Uterus (tissue), 2 donors: ENCODE results near the gene RSL1D1.
"Not testable (repeated sequence)": the region's sequence is repeated elsewhere in the genome, so short reads cannot be mapped to it uniquely, and the experiment has no call there.

Experiments used
- CTCF ChIP-seq, 4 experiments: fragments of 200-600 bp in 2 of 4; fragments of 450-650 bp in 2 of 4; sonication (generic) in 2 of 4; IDR thresholded peaks; one replicate each; pipeline ENCODE4 v1.5.1; 2016 to 2019; ENCODE audit warnings: antibody characterized with exemption in 4 of 4, mild to moderate bottlenecking in 2 of 4, moderate library complexity in 1 of 4
- POLR2A ChIP-seq, 2 donors: fragments of 450-650 bp; IDR thresholded peaks; one replicate each; pipeline ENCODE4 v1.6.1; 2016; ENCODE audit warnings: antibody characterized with exemption in 2 of 2, mild to moderate bottlenecking in 1 of 2, moderate library complexity in 1 of 2

- TF ChIP-seq CTCF, POLR2A (IDR thresholded peaks at IDR 0.05): not testable (repeated sequence)
These were observed 25.7 kb downstream of the RSL1D1 start for GRCh38 chr16:11825520-11826165.
